ENCODE results near the gene PDE4B.

- no peak for TF ChIP-seq CTCF (IDR thresholded peaks at IDR 0.05)
- no peak for TF ChIP-seq POLR2A (IDR thresholded peaks at IDR 0.05)
Measured at GRCh38 chr1:66217021-66217420, 424.3 kb downstream of the PDE4B start.
